Osteoblast (primary cell): Measurements from ENCODE around the gene SPINT1. TPM values are rescaled to one million over a fixed set of nuclear protein-coding genes. Genes with fewer than 3 reads are reported as not detected.
"Not testable (repeated sequence)": the region's sequence is repeated elsewhere in the genome, so short reads cannot be mapped to it uniquely, and the experiment has no call there.

Source experiments
- DNase-seq: peaks from one replicate; pipeline ENCODE4 v3.0.0; 2011; ENCODE audit warnings: low spot score, mixed read lengths; ENCODE audit not compliant: insufficient read length; ENCODE audit errors: missing footprints
- H2AFZ ChIP-seq: 2 replicates; pipeline ENCODE4 v1.6.0; 2011; ENCODE audit warnings: mild to moderate bottlenecking, low read length
- H3K27ac ChIP-seq: 2 replicates; pipeline ENCODE4 v1.5.1; 2011; ENCODE audit warnings: mild to moderate bottlenecking, low read depth, low read length, moderate library complexity
- H3K27me3 ChIP-seq: 2 replicates; pipeline ENCODE4 v1.6.0; 2012; ENCODE audit warnings: mild to moderate bottlenecking, control low read depth, inconsistent platforms, low read length, moderate library complexity; ENCODE audit not compliant: insufficient read depth
- H3K36me3 ChIP-seq: 2 replicates; pipeline ENCODE4 v1.5.1; 2011; ENCODE audit warnings: mild to moderate bottlenecking, low read length, control low read depth, moderate library complexity; ENCODE audit not compliant: insufficient read depth
- H3K4me1 ChIP-seq: 2 replicates; pipeline ENCODE4 v1.5.1; 2011; ENCODE audit warnings: mild to moderate bottlenecking, low read length, control low read depth, moderate library complexity; ENCODE audit not compliant: insufficient read depth
- H3K4me2 ChIP-seq: 2 replicates; pipeline ENCODE4 v1.6.0; 2011; ENCODE audit warnings: mild to moderate bottlenecking, low read length; ENCODE audit not compliant: insufficient read depth
- H3K4me3 ChIP-seq: fragments of 200-600 bp; sonication (generic); 3 replicates; pipeline ENCODE4 v1.5.1; 2012; ENCODE audit warnings: mild to moderate bottlenecking, low read length, inconsistent platforms; ENCODE audit not compliant: insufficient read depth
- H3K79me2 ChIP-seq: 2 replicates; pipeline ENCODE4 v1.6.0; 2012; ENCODE audit warnings: mild to moderate bottlenecking, low read length, control low read depth, inconsistent platforms; ENCODE audit not compliant: insufficient read depth
- H3K9me3 ChIP-seq: 2 replicates; pipeline ENCODE4 v1.5.1; 2011; ENCODE audit warnings: low read depth, low read length, control low read depth
- H4K20me1 ChIP-seq: 2 replicates; pipeline ENCODE4 v1.6.0; 2012; ENCODE audit warnings: mild to moderate bottlenecking, low read length, control low read depth; ENCODE audit not compliant: insufficient read depth
- total RNA-seq: library from RNA; depleted of rRNA; stranded (reverse); fragments of >200 nt; gene quantifications from 2 replicates; pipeline ENCODE4 v1.2.3, GENCODE V29; 2012
- TF ChIP-seq, protein P1 (sequence below): IDR thresholded peaks from 2 replicates; pipeline ENCODE4 v1.5.1; 2011; ENCODE audit warnings: mild to moderate bottlenecking, low read depth, low read length, moderate library complexity; ENCODE audit errors: extremely low read depth

Gene SPINT1
- total RNA-seq, 1 donor, result 0.72 TPM

DNA sequence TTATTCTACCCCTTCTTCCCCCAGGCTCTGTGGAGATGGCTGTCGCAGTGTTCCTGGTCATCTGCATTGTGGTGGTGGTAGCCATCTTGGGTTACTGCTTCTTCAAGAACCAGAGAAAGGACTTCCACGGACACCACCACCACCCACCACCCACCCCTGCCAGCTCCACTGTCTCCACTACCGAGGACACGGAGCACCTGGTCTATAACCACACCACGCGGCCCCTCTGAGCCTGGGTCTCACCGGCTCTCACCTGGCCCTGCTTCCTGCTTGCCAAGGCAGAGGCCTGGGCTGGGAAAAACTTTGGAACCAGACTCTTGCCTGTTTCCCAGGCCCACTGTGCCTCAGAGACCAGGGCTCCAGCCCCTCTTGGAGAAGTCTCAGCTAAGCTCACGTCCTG is 12.9 kb downstream of the SPINT1 start:
- Histone ChIP-seq H3K27ac (no peak overlapping the region), H3K4me1 (no peaks in the 10 kb centered on the region), H3K9me3 (no peaks in the 10 kb centered on the region), H2AFZ (no peak overlapping the region), H3K79me2 (no peaks in the 10 kb centered on the region), H3K27me3 (no peaks in the 10 kb centered on the region), H3K4me2 (no peak overlapping the region), H3K36me3 (no peaks in the 10 kb centered on the region), H4K20me1 (no peaks in the 10 kb centered on the region), H3K4me3 (no peak overlapping the region)
- TF ChIP-seq, protein P1, sequence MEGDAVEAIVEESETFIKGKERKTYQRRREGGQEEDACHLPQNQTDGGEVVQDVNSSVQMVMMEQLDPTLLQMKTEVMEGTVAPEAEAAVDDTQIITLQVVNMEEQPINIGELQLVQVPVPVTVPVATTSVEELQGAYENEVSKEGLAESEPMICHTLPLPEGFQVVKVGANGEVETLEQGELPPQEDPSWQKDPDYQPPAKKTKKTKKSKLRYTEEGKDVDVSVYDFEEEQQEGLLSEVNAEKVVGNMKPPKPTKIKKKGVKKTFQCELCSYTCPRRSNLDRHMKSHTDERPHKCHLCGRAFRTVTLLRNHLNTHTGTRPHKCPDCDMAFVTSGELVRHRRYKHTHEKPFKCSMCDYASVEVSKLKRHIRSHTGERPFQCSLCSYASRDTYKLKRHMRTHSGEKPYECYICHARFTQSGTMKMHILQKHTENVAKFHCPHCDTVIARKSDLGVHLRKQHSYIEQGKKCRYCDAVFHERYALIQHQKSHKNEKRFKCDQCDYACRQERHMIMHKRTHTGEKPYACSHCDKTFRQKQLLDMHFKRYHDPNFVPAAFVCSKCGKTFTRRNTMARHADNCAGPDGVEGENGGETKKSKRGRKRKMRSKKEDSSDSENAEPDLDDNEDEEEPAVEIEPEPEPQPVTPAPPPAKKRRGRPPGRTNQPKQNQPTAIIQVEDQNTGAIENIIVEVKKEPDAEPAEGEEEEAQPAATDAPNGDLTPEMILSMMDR, result no peak
- DNase-seq, result peak; percentile 64

DNA sequence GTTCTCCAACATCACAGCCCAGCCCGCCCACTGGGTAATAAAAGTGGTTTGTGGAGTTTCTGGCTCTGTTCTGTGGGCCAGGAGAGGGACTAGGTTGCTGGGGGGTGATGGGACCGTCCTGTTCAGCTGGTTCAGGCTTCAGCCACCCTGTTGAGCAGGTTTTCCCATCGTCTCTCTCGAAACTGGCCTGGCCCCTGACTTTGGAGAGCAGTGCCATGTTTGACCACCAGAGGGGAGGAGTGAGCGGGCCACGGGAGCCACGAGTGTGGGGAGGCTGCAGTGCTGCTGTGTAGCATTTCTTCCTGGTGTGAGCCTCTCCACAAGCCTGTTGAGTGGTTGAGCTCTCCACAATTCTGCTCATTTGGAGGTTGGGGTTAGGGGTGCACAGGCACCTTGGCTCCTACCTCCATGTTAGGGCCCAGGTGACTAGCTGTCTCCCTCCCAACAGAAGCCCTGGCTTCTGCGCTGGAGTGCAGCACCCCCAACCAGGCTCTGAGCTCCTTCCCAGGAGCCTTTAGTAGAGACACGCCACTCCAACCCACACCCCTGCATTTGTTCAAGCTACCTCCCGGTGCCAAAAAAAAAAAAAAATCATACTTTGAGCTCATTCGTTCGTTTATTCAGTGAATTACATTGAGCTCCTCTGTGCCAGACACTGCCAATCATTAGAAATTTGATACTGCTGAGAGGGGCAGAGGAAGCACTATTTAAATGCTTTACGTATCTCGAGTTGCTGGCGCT is 13.9 kb downstream of the SPINT1 start:
- TF ChIP-seq, protein P1, result peak; percentile 94
- Histone ChIP-seq H3K4me1 (no peaks in the 10 kb centered on the region), H3K4me3 (no peak overlapping the region), H3K36me3 (no peaks in the 10 kb centered on the region), H3K4me2 (no peak overlapping the region), H4K20me1 (no peaks in the 10 kb centered on the region), H3K9me3 (no peaks in the 10 kb centered on the region), H2AFZ (peak overlapping the region; percentile 80), H3K79me2 (no peaks in the 10 kb centered on the region), H3K27ac (no peak overlapping the region), H3K27me3 (peaks cover under 1% of the 10 kb centered on the region)
- DNase-seq, result peak; percentile 98

DNA sequence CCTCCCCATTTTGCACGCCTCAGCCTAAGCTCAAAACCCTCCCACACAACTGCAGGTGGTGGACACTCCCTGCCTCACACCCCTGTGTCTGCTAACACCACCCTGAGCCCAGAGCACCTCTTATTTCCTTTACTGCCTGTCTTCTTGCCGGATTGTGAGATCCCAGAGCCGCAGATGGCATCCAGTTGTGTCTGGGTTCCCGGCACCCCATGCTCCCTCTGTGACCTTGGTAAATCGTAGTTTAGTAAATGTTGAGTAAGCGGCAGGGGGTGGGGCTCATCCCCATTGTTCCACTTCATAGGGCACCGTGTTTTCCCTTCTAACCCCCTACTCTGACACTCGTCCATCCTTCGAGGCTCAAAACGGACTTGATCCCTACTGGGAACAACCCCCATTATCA is 14.9 kb downstream of the SPINT1 start:
- H2AFZ ChIP-seq, result no peak overlapping the region
- peaks cover 3% of the 10 kb centered on the region for H3K27me3 ChIP-seq
- H3K27ac ChIP-seq, result no peak overlapping the region
- DNase-seq, result no peak
- H3K4me1 ChIP-seq, result no peaks in the 10 kb centered on the region
- H3K36me3 ChIP-seq, result no peaks in the 10 kb centered on the region
- H3K4me2 ChIP-seq, result no peak overlapping the region
- no peaks in the 10 kb centered on the region for H3K9me3 ChIP-seq
- H3K4me3 ChIP-seq, result no peak overlapping the region
- TF ChIP-seq, protein P1, result no peak
- H4K20me1 ChIP-seq, result no peaks in the 10 kb centered on the region
- no peaks in the 10 kb centered on the region for H3K79me2 ChIP-seq

DNA sequence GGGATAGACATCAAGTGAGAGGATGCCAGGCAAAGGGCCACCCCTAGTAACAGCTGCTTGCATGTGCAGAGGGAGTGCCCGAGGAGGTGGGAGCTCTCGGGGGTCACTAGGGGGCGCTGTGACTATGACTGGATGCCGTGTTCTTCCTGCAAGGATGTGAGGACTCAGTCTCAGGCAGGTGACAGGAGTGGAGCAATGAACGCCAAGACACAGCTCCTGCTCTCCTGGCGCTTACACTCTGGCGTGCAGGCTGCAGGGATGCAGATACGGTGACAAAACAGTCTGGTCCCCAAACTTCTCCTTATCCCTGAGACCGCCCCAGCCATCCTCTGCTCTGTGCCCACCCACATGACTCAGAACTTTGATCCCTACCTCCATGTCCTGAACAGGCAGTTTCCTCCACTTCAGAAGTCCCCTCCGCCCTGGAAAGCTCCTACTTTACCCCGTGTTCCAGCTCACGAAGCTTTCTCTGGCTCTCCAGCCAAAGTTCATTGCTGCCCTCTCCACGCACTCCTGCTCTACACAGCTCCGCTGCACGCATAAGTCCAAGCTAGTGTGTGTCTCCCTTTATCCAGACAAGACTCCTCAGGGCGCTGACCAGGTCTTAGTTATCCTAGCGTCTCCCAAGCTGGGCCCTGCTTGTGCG is 15.5 kb downstream of the SPINT1 start:
- no peak overlapping the region for H3K4me3 ChIP-seq
- peaks cover 3% of the 10 kb centered on the region for H3K27me3 ChIP-seq
- peak; percentile 94 for DNase-seq
- H3K79me2 ChIP-seq, result no peaks in the 10 kb centered on the region
- H3K27ac ChIP-seq, result no peak overlapping the region
- no peaks in the 10 kb centered on the region for H3K4me1 ChIP-seq
- TF ChIP-seq, protein P1, result peak; percentile 88
- H3K9me3 ChIP-seq, result no peaks in the 10 kb centered on the region
- no peak overlapping the region for H3K4me2 ChIP-seq
- no peak overlapping the region for H2AFZ ChIP-seq
- no peaks in the 10 kb centered on the region for H4K20me1 ChIP-seq
- no peaks in the 10 kb centered on the region for H3K36me3 ChIP-seq

DNA sequence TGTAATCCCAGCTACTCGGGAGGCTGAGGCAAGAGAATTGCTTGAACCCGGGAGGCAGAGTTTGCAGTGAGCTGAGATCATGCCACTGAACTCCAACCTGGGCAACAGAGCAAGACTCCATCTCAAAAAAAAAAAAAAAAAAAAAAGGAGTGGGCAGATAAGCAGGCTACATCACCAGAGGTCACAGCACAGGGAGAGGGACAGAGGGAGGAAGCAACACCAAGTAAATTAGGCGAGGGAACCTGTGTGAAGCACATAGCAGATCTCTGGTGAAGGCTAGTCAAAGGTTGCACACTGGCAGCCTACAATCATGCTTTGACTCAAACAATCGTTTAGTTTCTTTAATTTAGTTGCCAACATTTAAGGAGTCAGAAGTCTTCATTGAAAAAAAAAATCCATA is 17.3 kb downstream of the SPINT1 start:
- H4K20me1 ChIP-seq, H2AFZ ChIP-seq, H3K4me3 ChIP-seq, H3K36me3 ChIP-seq, H3K79me2 ChIP-seq, H3K27ac ChIP-seq, H3K27me3 ChIP-seq, H3K9me3 ChIP-seq, H3K4me2 ChIP-seq, H3K4me1 ChIP-seq: not testable (repeated sequence)
- DNase-seq, result peak; percentile 13
